Activated CD4-positive, alpha-beta T cell treated with anti-CD3 and anti-CD28 coated beads for 36 hours (primary cell): ENCODE measurements around the gene DNAH10. TPM values are rescaled to one million over a fixed set of nuclear protein-coding genes. Genes with fewer than 3 reads are reported as not detected.
A peak's percentile ranks its signal among the peaks of the same experiment; 100 is the strongest.

Source experiments
- ATAC-seq: fragments of 200-7000 bp; cut with Tn5 transposase; one replicate; pipeline ENCODE4 v1.10.0; 2021; ENCODE audit warnings: mild to moderate bottlenecking, moderate library complexity
- CTCF ChIA-PET: fragments of 350-600 bp; sonication (Branson Sonifier 250); formaldehyde crosslinking; loops from one replicate; lab custom pipeline; 2021; ENCODE audit warnings: antibody characterized with exemption; lab: Charles Lee
- POLR2A ChIA-PET: fragments of 350-600 bp; sonication (Branson Sonifier 250); formaldehyde crosslinking; loops from one replicate; lab custom pipeline; 2021; ENCODE audit warnings: antibody characterized with exemption, inconsistent platforms; lab: Charles Lee
- DNase-seq: peaks from one replicate; pipeline ENCODE4 v3.0.0-alpha.2; 2020
- H3K27ac Mint-ChIP-seq: one replicate; pipeline ENCODE4 v1.8.0; 2021; ENCODE audit warnings: mixed read lengths
- H3K27me3 Mint-ChIP-seq: one replicate; pipeline ENCODE4 v1.8.0; 2021; ENCODE audit warnings: mixed read lengths
- H3K36me3 Mint-ChIP-seq: one replicate; pipeline ENCODE4 v1.8.0; 2021; ENCODE audit warnings: low read depth, mixed read lengths
- H3K4me1 Mint-ChIP-seq: one replicate; pipeline ENCODE4 v1.8.0; 2021; ENCODE audit warnings: mixed read lengths
- H3K4me3 Mint-ChIP-seq: one replicate; pipeline ENCODE4 v1.8.0; 2021; ENCODE audit warnings: mild to moderate bottlenecking, moderate library complexity, mixed read lengths
- H3K9me3 Mint-ChIP-seq: one replicate; pipeline ENCODE4 v1.8.0; 2021; ENCODE audit warnings: low read depth, mixed read lengths
- intact Hi-C, 2 experiments: fragments of 100-400 bp; cut with DNase I in 1 of 2; cut with micrococcal nuclease in 1 of 2; formaldehyde crosslinking; loops; one replicate each; pipeline versions ENCODE4 v1.14.2 to v1.15.1; 2022 to 2024; cut with DNase I, micrococcal nuclease
- total RNA-seq, 2 experiments: library from RNA; stranded (reverse); gene quantifications; one replicate each; pipeline ENCODE4 v1.2.3, GENCODE V29; 2021

Gene DNAH10
- under 1 TPM; 0.16 to 0.37 TPM for total RNA-seq

GRCh38 chr12:123761841-123762714 lies at the start of gene DNAH10:
Gene DNAH10 (plus strand): TSS chr12:123762301. CDS start chr12:123762337, 36 bp downstream.
- intact Hi-C loops = loop anchor here in 1 of 2 experiments (1.0 kb wide), 1 partner anchor 129 kb away; the partner anchor contains the start of genes EIF2B1 and GTF2H3
- CTCF ChIA-PET = interaction anchor here (0.6 to 1.1 kb wide), 3 partner anchors 54 to 91 kb away, joined by 3 to 4 read pairs (median 3); partner anchors contain the start of gene TCTN2
- DNase-seq (peak; percentile 72), ATAC-seq (peak; percentile 80)
- H3K27me3 Mint-ChIP-seq = peaks cover under 1% of the 10 kb centered on the region
- no peak within 1 kb of the TSS for H3K27ac Mint-ChIP-seq
- peaks cover 12% of the 10 kb centered on the region for H3K36me3 Mint-ChIP-seq
- H3K4me1 Mint-ChIP-seq = peaks cover 6% of the 10 kb centered on the region
- H3K4me3 Mint-ChIP-seq = peak within 1 kb of the TSS; percentile 66
- POLR2A ChIA-PET = no interaction called here
- no peaks in the 10 kb centered on the region for H3K9me3 Mint-ChIP-seq

GRCh38 chr12:123712780-123713319 lies 49.3 kb upstream of the DNAH10 start:
- H3K36me3 Mint-ChIP-seq = peaks cover 20% of the 10 kb centered on the region
- peaks cover 46% of the 10 kb centered on the region for H3K4me1 Mint-ChIP-seq
- intact Hi-C loops = loop anchor here (1.0 to 10.0 kb wide), 15 partner anchors 41 to 852 kb away; partner anchors contain the start of genes DDX55 (in 2 of the 2), EIF2B1 (in 2 of the 2), GTF2H3 (in 2 of the 2) and SNRNP35 (in 2 of the 2)
- no peaks in the 10 kb centered on the region for H3K9me3 Mint-ChIP-seq
- H3K27me3 Mint-ChIP-seq = no peaks in the 10 kb centered on the region
- no peak for DNase-seq
- peak overlapping the region; percentile 96 for H3K4me3 Mint-ChIP-seq
- POLR2A ChIA-PET = interaction anchor here (0.6 to 2.9 kb wide), 6 partner anchors 10 to 636 kb away, joined by 3 to 24 read pairs (median 6); partner anchors contain the start of genes MPHOSPH9, MTRFR and TCTN2
- H3K27ac Mint-ChIP-seq = peak overlapping the region; percentile 96
- CTCF ChIA-PET = interaction anchor here (0.6 to 4.4 kb wide), 6 partner anchors 8 to 1797 kb away, joined by 3 to 24 read pairs (median 3); no protein-coding TSS in a partner anchor
- ATAC-seq = no peak

- peak overlapping the region; percentile 96 for H3K27ac Mint-ChIP-seq
- H3K27me3 Mint-ChIP-seq = no peaks in the 10 kb centered on the region
- no peaks in the 10 kb centered on the region for H3K9me3 Mint-ChIP-seq
- intact Hi-C loops = loop anchor here (5.0 to 10.0 kb wide), 8 partner anchors 41 to 851 kb away; partner anchors contain the start of genes SNRNP35 (in 2 of the 2), DDX55 (in 1 of the 2), EIF2B1 (in 1 of the 2) and GTF2H3 (in 1 of the 2)
- H3K36me3 Mint-ChIP-seq = peaks cover 23% of the 10 kb centered on the region
- CTCF ChIA-PET = interaction anchor here (0.6 to 4.4 kb wide), 7 partner anchors 8 to 1798 kb away, joined by 3 to 24 read pairs (median 3); no protein-coding TSS in a partner anchor
- peaks cover 46% of the 10 kb centered on the region for H3K4me1 Mint-ChIP-seq
- POLR2A ChIA-PET = interaction anchor here (0.6 to 2.9 kb wide), 9 partner anchors 10 to 637 kb away, joined by 3 to 24 read pairs (median 5); partner anchors contain the start of genes MPHOSPH9, MTRFR and TCTN2
- DNase-seq = peak; percentile 35
- ATAC-seq = peak; percentile 11
- H3K4me3 Mint-ChIP-seq = peak overlapping the region; percentile 96
Observed at GRCh38 chr12:123713398-123713797, 48.7 kb upstream of the DNAH10 start.

GRCh38 chr12:123713823-123714585 lies 48.1 kb upstream of the DNAH10 start:
- peak; percentile 66 for DNase-seq
- Mint-ChIP-seq H3K36me3 (peaks cover 25% of the 10 kb centered on the region), H3K4me1 (peaks cover 48% of the 10 kb centered on the region), H3K27me3 (no peaks in the 10 kb centered on the region), H3K9me3 (no peaks in the 10 kb centered on the region), H3K27ac (peak overlapping the region; percentile 96), H3K4me3 (peak overlapping the region; percentile 96)
- peak; percentile 62 for ATAC-seq
- intact Hi-C loops = loop anchor here (2.0 to 10.0 kb wide), 12 partner anchors 29 to 1207 kb away; partner anchors contain the start of genes SNRNP35 (in 2 of the 2), DDX55 (in 1 of the 2), EIF2B1 (in 1 of the 2) and GTF2H3 (in 1 of the 2)
- ChIA-PET POLR2A (interaction anchor here (0.8 to 2.9 kb wide), 6 partner anchors 9 to 637 kb away, joined by 3 to 24 read pairs (median 5); no protein-coding TSS in a partner anchor), CTCF (interaction anchor here (0.6 to 4.4 kb wide), 8 partner anchors 9 to 1061 kb away, joined by 3 to 24 read pairs (median 3); no protein-coding TSS in a partner anchor)

GRCh38 chr12:123715195-123715594 lies 46.9 kb upstream of the DNAH10 start:
- CTCF ChIA-PET = interaction anchor here (0.6 to 4.4 kb wide), 4 partner anchors 10 to 94 kb away, joined by 3 to 24 read pairs (median 5); no protein-coding TSS in a partner anchor
- Mint-ChIP-seq H3K27ac (peak overlapping the region; percentile 96), H3K4me1 (peaks cover 60% of the 10 kb centered on the region), H3K36me3 (peaks cover 36% of the 10 kb centered on the region), H3K4me3 (peak overlapping the region; percentile 96), H3K9me3 (no peaks in the 10 kb centered on the region), H3K27me3 (no peaks in the 10 kb centered on the region)
- ATAC-seq (peak; percentile 38), DNase-seq (no peak)
- intact Hi-C loops = loop anchor here (1.0 to 10.0 kb wide), 8 partner anchors 8 to 1206 kb away; partner anchors contain the start of genes NCOR2 (in 1 of the 2), RILPL2 (in 1 of the 2) and SNRNP35 (in 1 of the 2)
- POLR2A ChIA-PET = interaction anchor here (0.5 to 2.9 kb wide), 10 partner anchors 8 to 1913 kb away, joined by 3 to 24 read pairs (median 4); partner anchors contain the start of gene KMT5A

- H3K27me3 Mint-ChIP-seq = no peaks in the 10 kb centered on the region
- POLR2A ChIA-PET = no interaction called here
- ATAC-seq (no peak), DNase-seq (no peak)
- H3K27ac Mint-ChIP-seq = peak overlapping the region; percentile 69
- CTCF ChIA-PET = interaction anchor here (0.6 to 1.1 kb wide), 4 partner anchors 9 to 1187 kb away, joined by 3 to 5 read pairs (median 4); partner anchors contain the start of gene CCDC62
- peaks cover 52% of the 10 kb centered on the region for H3K36me3 Mint-ChIP-seq
- no peak overlapping the region for H3K4me3 Mint-ChIP-seq
- intact Hi-C loops = loop anchor here (10.0 kb wide), 2 partner anchors 263 to 847 kb away; partner anchors contain the start of genes NCOR2 (in 1 of the 2) and SNRNP35 (in 1 of the 2)
- peaks cover 66% of the 10 kb centered on the region for H3K4me1 Mint-ChIP-seq
- no peaks in the 10 kb centered on the region for H3K9me3 Mint-ChIP-seq
Observed at GRCh38 chr12:123717350-123717749, 44.8 kb upstream of the DNAH10 start.

- Mint-ChIP-seq H3K4me3 (no peak overlapping the region), H3K27ac (peak overlapping the region; percentile 93), H3K36me3 (peaks cover 60% of the 10 kb centered on the region), H3K9me3 (no peaks in the 10 kb centered on the region), H3K4me1 (peaks cover 65% of the 10 kb centered on the region), H3K27me3 (no peaks in the 10 kb centered on the region)
- intact Hi-C loops = no loop called here
- ChIA-PET POLR2A (no interaction called here), CTCF (no interaction called here)
- ATAC-seq (peak; percentile 54), DNase-seq (no peak)
Observed at GRCh38 chr12:123720141-123720814, 41.8 kb upstream of the DNAH10 start.

- peaks cover 64% of the 10 kb centered on the region for H3K36me3 Mint-ChIP-seq
- H3K4me3 Mint-ChIP-seq = no peak overlapping the region
- intact Hi-C loops = no loop called here
- CTCF ChIA-PET = no interaction called here
- DNase-seq = no peak
- H3K27ac Mint-ChIP-seq = peak overlapping the region; percentile 78
- ATAC-seq = no peak
- no peaks in the 10 kb centered on the region for H3K27me3 Mint-ChIP-seq
- H3K9me3 Mint-ChIP-seq = no peaks in the 10 kb centered on the region
- peaks cover 66% of the 10 kb centered on the region for H3K4me1 Mint-ChIP-seq
- POLR2A ChIA-PET = interaction anchor here (4.1 kb wide), 1 partner anchor 7 kb away, joined by 24 read pairs; no protein-coding TSS in a partner anchor
Observed at GRCh38 chr12:123721245-123721644, 40.9 kb upstream of the DNAH10 start.

GRCh38 chr12:123723011-123723410 lies 39.1 kb upstream of the DNAH10 start:
- no peaks in the 10 kb centered on the region for H3K27me3 Mint-ChIP-seq
- intact Hi-C loops = loop anchor here in 1 of 2 experiments (1.0 kb wide), 1 partner anchor 8 kb away; no protein-coding TSS in a partner anchor
- H3K9me3 Mint-ChIP-seq = no peaks in the 10 kb centered on the region
- no peak overlapping the region for H3K4me3 Mint-ChIP-seq
- ATAC-seq = no peak
- peaks cover 66% of the 10 kb centered on the region for H3K36me3 Mint-ChIP-seq
- peak overlapping the region; percentile 73 for H3K27ac Mint-ChIP-seq
- POLR2A ChIA-PET = interaction anchor here (0.5 to 4.1 kb wide), 2 partner anchors 9 to 65 kb away, joined by 3 to 24 read pairs; no protein-coding TSS in a partner anchor
- DNase-seq = no peak
- H3K4me1 Mint-ChIP-seq = peaks cover 56% of the 10 kb centered on the region
- CTCF ChIA-PET = interaction anchor here (0.7 kb wide), 1 partner anchor 12 kb away, joined by 5 read pairs; no protein-coding TSS in a partner anchor
